Measurements from ENCODE around the gene PLLP.
A peak's percentile ranks its signal among the peaks of the same experiment; 100 is the strongest.

PLLP gene

GRCh38 chr16:57284952-57285363, 486 bp upstream of the PLLP start:
- Histone ChIP-seq H3K4me3 (ENCODE audit: low read length) (peak overlapping the region; percentile 67), H3K9me2 (replicated peaks; ENCODE audit: insufficient read depth, low read length) (no peaks in the 10 kb centered on the region), H3F3A (ENCODE audit: insufficient read depth, low read length) (no peaks in the 10 kb centered on the region; the same call in 1 of the 2 replicates), H3K79me2 (ENCODE audit: low read length) (no peaks in the 10 kb centered on the region), H3K36me3 (replicated peaks; ENCODE audit: insufficient read depth, low read length) (no peaks in the 10 kb centered on the region), H3K27me3 (replicated peaks; ENCODE audit: insufficient read depth, low read length) (no peaks in the 10 kb centered on the region), H3K9me3 (replicated peaks; ENCODE audit: insufficient read depth, low read length) (no peaks in the 10 kb centered on the region), H3K9ac (ENCODE audit: low read length) (peak overlapping the region; percentile 24; the same call in 1 of the 2 replicates), H2AFZ (ENCODE audit: low read length) (peak overlapping the region; percentile 60), H3K27ac (ENCODE audit: low read length) (no peak overlapping the region), H3K4me1 (ENCODE audit: low read length) (peaks cover 6% of the 10 kb centered on the region), H4K20me1 (ENCODE audit: insufficient read depth, low read length) (no peaks in the 10 kb centered on the region), H3K4me2 (ENCODE audit: low read depth, low read length) (peak overlapping the region; percentile 97)
- no peak for DNase-seq
- TF ChIP-seq EZH2phosphoT487 (IDR thresholded peaks at IDR 0.05; ENCODE audit: low read length), result no peak
- no peak for TF ChIP-seq CTCF (IDR thresholded peaks at IDR 0.05; ENCODE audit: low read length)
- no peak for TF ChIP-seq EZH2 (optimal IDR thresholded peaks at IDR 0.05; ENCODE audit: low read depth, low read length)

- no peak for DNase-seq
- Histone ChIP-seq H3K36me3 (replicated peaks; ENCODE audit: insufficient read depth, low read length) (no peaks in the 10 kb centered on the region), H3K79me2 (ENCODE audit: low read length) (no peaks in the 10 kb centered on the region), H3K4me3 (ENCODE audit: low read length) (no peak overlapping the region), H4K20me1 (ENCODE audit: insufficient read depth, low read length) (no peaks in the 10 kb centered on the region), H3K4me2 (ENCODE audit: low read depth, low read length) (peak overlapping the region; percentile 97; the same call in 1 of the 2 replicates), H2AFZ (ENCODE audit: low read length) (no peak overlapping the region), H3K27me3 (replicated peaks; ENCODE audit: insufficient read depth, low read length) (no peaks in the 10 kb centered on the region), H3K4me1 (ENCODE audit: low read length) (no peaks in the 10 kb centered on the region), H3K9me2 (replicated peaks; ENCODE audit: insufficient read depth, low read length) (no peaks in the 10 kb centered on the region), H3K27ac (ENCODE audit: low read length) (no peak overlapping the region), H3K9ac (ENCODE audit: low read length) (no peak overlapping the region), H3K9me3 (replicated peaks; ENCODE audit: insufficient read depth, low read length) (no peaks in the 10 kb centered on the region), H3F3A (ENCODE audit: insufficient read depth, low read length) (no peaks in the 10 kb centered on the region)
- TF ChIP-seq EZH2 (optimal IDR thresholded peaks at IDR 0.05; ENCODE audit: low read depth, low read length) (no peak), EZH2phosphoT487 (IDR thresholded peaks at IDR 0.05; ENCODE audit: low read length) (no peak), CTCF (IDR thresholded peaks at IDR 0.05; ENCODE audit: low read length) (no peak)
Measured at GRCh38 chr16:57283959-57284208, 588 bp downstream of the PLLP start.

- H3F3A ChIP-seq (ENCODE audit: insufficient read depth, low read length), result no peaks in the 10 kb centered on the region
- no peak overlapping the region for H3K27ac ChIP-seq (ENCODE audit: low read length)
- TF ChIP-seq EZH2 (optimal IDR thresholded peaks at IDR 0.05; ENCODE audit: low read depth, low read length) (no peak), EZH2phosphoT487 (IDR thresholded peaks at IDR 0.05; ENCODE audit: low read length) (no peak), CTCF (IDR thresholded peaks at IDR 0.05; ENCODE audit: low read length) (no peak)
- no peaks in the 10 kb centered on the region for H3K36me3 ChIP-seq (replicated peaks; ENCODE audit: insufficient read depth, low read length)
- no peaks in the 10 kb centered on the region for H3K4me1 ChIP-seq (ENCODE audit: low read length)
- H3K9me2 ChIP-seq (replicated peaks; ENCODE audit: insufficient read depth, low read length), result no peaks in the 10 kb centered on the region
- no peak overlapping the region for H2AFZ ChIP-seq (ENCODE audit: low read length)
- H4K20me1 ChIP-seq (ENCODE audit: insufficient read depth, low read length), result no peaks in the 10 kb centered on the region
- H3K9me3 ChIP-seq (replicated peaks; ENCODE audit: insufficient read depth, low read length), result no peaks in the 10 kb centered on the region
- no peak for DNase-seq
- no peaks in the 10 kb centered on the region for H3K27me3 ChIP-seq (replicated peaks; ENCODE audit: insufficient read depth, low read length)
- no peak overlapping the region for H3K4me3 ChIP-seq (ENCODE audit: low read length)
- no peaks in the 10 kb centered on the region for H3K79me2 ChIP-seq (ENCODE audit: low read length)
- H3K9ac ChIP-seq (ENCODE audit: low read length), result no peak overlapping the region
- no peak overlapping the region for H3K4me2 ChIP-seq (ENCODE audit: low read depth, low read length)
Measured at GRCh38 chr16:57283214-57283958, 1.1 kb downstream of the PLLP start.
